ENCODE data around the gene EFL1. TPM values are rescaled to one million over a fixed set of nuclear protein-coding genes. Genes with fewer than 3 reads are reported as not detected.

The EFL1 gene
- total and polyA plus RNA-seq, 2 of the 4 experiments (the other 2 are of a cell fraction): 10.1 to 24.6 TPM

GRCh38 chr15:82146576-82146975, 116.0 kb downstream of the EFL1 start:
- Histone ChIP-seq H3K27me3 (ENCODE audit: control insufficient read depth, insufficient read depth, low read length) (no peaks in the 10 kb centered on the region), H2AFZ (replicated peaks; ENCODE audit: low read length, poor library complexity) (no peak overlapping the region), H3K4ac (ENCODE audit: low read depth, low read length) (peak overlapping the region; percentile 74), H2BK5ac (ENCODE audit: low read depth, low read length, poor library complexity, severe bottlenecking) (peak overlapping the region; percentile 78), H3K79me1 (ENCODE audit: low read depth in 1 of 2, low read length in 2 of 2) (no peaks in the 10 kb centered on the region), H3K18ac (ENCODE audit: low read depth, low read length) (peak overlapping the region; percentile 90; the same call in 1 of the 2 replicates), H3K36me3 (ENCODE audit: control insufficient read depth, insufficient read depth, low read length) (peaks cover 5% of the 10 kb centered on the region), H2AK5ac (ENCODE audit: low read depth, low read length) (peak overlapping the region; percentile 90; the same call in 1 of the 2 replicates), H2BK15ac (ENCODE audit: low read depth, low read length) (peak overlapping the region; percentile 32; the same call in 1 of the 3 replicates), H3K14ac (replicated peaks; ENCODE audit: low read depth, low read length) (0 out of 2 replicates have a peak overlapping the region, but pooled peaks have one; percentile 61), H3K23ac (ENCODE audit: low read depth, low read length) (peak overlapping the region; percentile 35; the same call in 1 of the 2 replicates), H4K8ac (ENCODE audit: low read depth in 2 of 2, low read length in 2 of 2) (peak overlapping the region in 1 of 2 experiments; percentile 81; a peak in 2 of 4 replicates), H3K4me2 (ENCODE audit: low read depth, low read length) (0 out of 2 replicates have a peak overlapping the region, but pooled peaks have one; percentile 39), H2BK20ac (ENCODE audit: low read depth, low read length) (peak overlapping the region; percentile 88), H4K5ac (ENCODE audit: low read depth, low read length) (peak overlapping the region; percentile 81; the same call in 1 of the 2 replicates), H3K4me1 (ENCODE audit: control insufficient read depth, insufficient read depth, low read length) (peaks cover 3% of the 10 kb centered on the region), H3K9me1 (ENCODE audit: insufficient read depth, low read length) (peaks cover 7% of the 10 kb centered on the region), H3K9ac (ENCODE audit: low read depth, low read length) (no peak overlapping the region), H4K91ac (ENCODE audit: insufficient read depth, low read depth, low read length) (peak overlapping the region; percentile 68), H2BK120ac (ENCODE audit: low read depth, low read length) (peak overlapping the region; percentile 77), H3K9me3 (ENCODE audit: control insufficient read depth, insufficient read depth, low read length) (no peaks in the 10 kb centered on the region), H2AK9ac (replicated peaks; ENCODE audit: low read depth, low read length, poor library complexity) (no peak overlapping the region), H3K27ac (ENCODE audit: insufficient read depth, low read length) (no peak overlapping the region), H3K56ac (ENCODE audit: extremely low read depth, insufficient read depth, low read length) (no peak overlapping the region), H4K20me1 (ENCODE audit: insufficient read depth, low read length) (no peaks in the 10 kb centered on the region), H3K4me3 (ENCODE audit: insufficient read depth, low read depth, low read length) (no peak overlapping the region)
- dilution Hi-C loops (cut with HindIII; ENCODE audit: low sequenced_read_pairs, unreplicated experiment) (no loop called here), in situ Hi-C loops (cut with MboI; ENCODE audit: low sequenced_read_pairs) (no loop called here), intact Hi-C loops (cut with micrococcal nuclease) (no loop called here)
- no peak for TF ChIP-seq BHLHE40 (IDR thresholded peaks at IDR 0.05; ENCODE audit: low read depth, low read length)
- TF ChIP-seq RFX5 (IDR thresholded peaks at IDR 0.05; ENCODE audit: low read depth, low read length): no peak
- no peak for TF ChIP-seq CHD1 (IDR thresholded peaks at IDR 0.05; ENCODE audit: low read depth, low read length)
- no peak for TF ChIP-seq SMC3 (IDR thresholded peaks at IDR 0.05; ENCODE audit: low read depth, low read length)
- TF ChIP-seq NFE2L2 (IDR thresholded peaks at IDR 0.05; ENCODE audit: low read depth, low read length): no peak
- POLR2A ChIA-PET (ENCODE audit: unreplicated experiment): no interaction called here
- CTCF ChIA-PET: no interaction called here
- peak; percentile 22; the same call in 1 of the 2 replicates for ATAC-seq (ENCODE audit: low read depth)
- DNase-seq: no peak
- no TSS peak for BruUV-seq (replicated peaks)
- no CpG with 5 or more reads among the region's 3 CpGs for WGBS, 2 experiments (ENCODE audit: extremely low coverage in 2 of 2, insufficient read length in 1 of 2)
